Left ventricle myocardium superior (tissue), 1 donor: ENCODE results near the gene TAOK2. TPM values are rescaled to one million over a fixed set of nuclear protein-coding genes. Genes with fewer than 3 reads are reported as not detected.

ENCODE experiments used
- ATAC-seq: fragments of 200-7000 bp; cut with Tn5 transposase; one replicate; pipeline ENCODE4 v1.9.1; 2020; ENCODE audit warnings: mild to moderate bottlenecking, moderate library complexity
- DNase-seq: peaks from one replicate; pipeline ENCODE4 v3.0.0-alpha.2; 2020
- intact Hi-C: fragments of 100-400 bp; cut with micrococcal nuclease; formaldehyde crosslinking; loops from one replicate; pipeline ENCODE4 v1.11.0; 2022
- total RNA-seq: library from RNA; stranded (reverse); fragmentation: NEBNext Ultra II Directional; extraction: Animal tissue kit (Norgen Biotek cat#: 25700); gene quantifications from one replicate; pipeline ENCODE4 v1.2.1, GENCODE V29; 2021
- donor health status: DM: no; HTN: yes; CAD: no; lungs with severe emphysema.

The TAOK2 gene
- total RNA-seq, 1 donor from 2014 or later = 34.9 TPM

GRCh38 chr16:29961479-29962343, 12.0 kb upstream of the TAOK2 start, which contains the start of gene TMEM219:
Gene TMEM219 (plus strand): TSS chr16:29962079. CDS start chr16:29963144, 1,065 bp downstream.
- ATAC-seq = peak; percentile 99
- intact Hi-C loops = no loop called here
- DNase-seq = peak; percentile 95

- intact Hi-C loops = no loop called here
These were observed 11.2 kb upstream of the TAOK2 start for GRCh38 chr16:29962344-29962994.

GRCh38 chr16:29963021-29963743, 10.5 kb upstream of the TAOK2 start:
- intact Hi-C loops = no loop called here
- no peak for DNase-seq
- ATAC-seq = no peak

More at GRCh38 chr16:29962344-29962994, 11.2 kb upstream of the TAOK2 start:
- peak; percentile 56 for ATAC-seq
- DNase-seq = no peak

- intact Hi-C loops = no loop called here
- ATAC-seq = no peak
- no peak for DNase-seq
These were observed 5.5 kb upstream of the TAOK2 start for GRCh38 chr16:29968205-29968604.

GRCh38 chr16:29971304-29971703, 2.4 kb upstream of the TAOK2 start:
- DNase-seq = no peak
- no peak for ATAC-seq
- intact Hi-C loops = no loop called here

- DNase-seq = no peak
- no peak for ATAC-seq
- intact Hi-C loops = no loop called here
These were observed 1.2 kb upstream of the TAOK2 start for GRCh38 chr16:29972500-29972899.

GRCh38 chr16:29972992-29973383, 680 bp upstream of the TAOK2 start:
- ATAC-seq = no peak
- intact Hi-C loops = no loop called here
- DNase-seq = no peak

- DNase-seq = peak; percentile 46
- ATAC-seq = peak; percentile 5
- intact Hi-C loops = no loop called here
These were observed 844 bp downstream of the TAOK2 start for GRCh38 chr16:29974291-29975133.

GRCh38 chr16:29975134-29975538, 1.5 kb downstream of the TAOK2 start:
- intact Hi-C loops = no loop called here
- ATAC-seq = no peak
- DNase-seq = no peak

GRCh38 chr16:29975811-29976511, 2.3 kb downstream of the TAOK2 start:
- no peak for ATAC-seq
- no peak for DNase-seq
- intact Hi-C loops = no loop called here

GRCh38 chr16:29977063-29977825, 3.6 kb downstream of the TAOK2 start:
- intact Hi-C loops = no loop called here
- no peak for ATAC-seq

GRCh38 chr16:29978081-29978480, 4.4 kb downstream of the TAOK2 start:
- DNase-seq (no peak), ATAC-seq (no peak)
- intact Hi-C loops = no loop called here

More at GRCh38 chr16:29977063-29977825, 3.6 kb downstream of the TAOK2 start:
- no peak for DNase-seq

- ATAC-seq = no peak
- intact Hi-C loops = no loop called here
- DNase-seq = no peak
These were observed 5.0 kb downstream of the TAOK2 start for GRCh38 chr16:29978564-29979270.

GRCh38 chr16:29982560-29983419, 9.1 kb downstream of the TAOK2 start:
- intact Hi-C loops = no loop called here

GRCh38 chr16:29983420-29984136, 9.9 kb downstream of the TAOK2 start:
- intact Hi-C loops = no loop called here
- DNase-seq = no peak
- no peak for ATAC-seq

More at GRCh38 chr16:29982560-29983419, 9.1 kb downstream of the TAOK2 start:
- DNase-seq (no peak), ATAC-seq (no peak)
